OCI-LY7 (cell line): ENCODE data around the gene PILRB.
"Not testable (repeated sequence)": the region's sequence is repeated elsewhere in the genome, so short reads cannot be mapped to it uniquely, and the experiment has no call there.

Source experiments
- EZH2phosphoT487 ChIP-seq: fragments of 200-600 bp; sonication (generic); IDR thresholded peaks from 2 replicates; pipeline ENCODE4 v1.6.1; 2018; ENCODE audit warnings: low read depth, borderline replicate concordance, mild to moderate bottlenecking, mixed run types, antibody characterized with exemption, low read length, moderate library complexity, mixed read lengths
- TF ChIP-seq, protein P1 (sequence below): fragments of 200-600 bp; sonication (generic); conservative IDR thresholded peaks from 2 replicates; pipeline ENCODE4 v1.5.1; 2014; ENCODE audit warnings: mild to moderate bottlenecking, antibody characterized with exemption, low read length, moderate library complexity, mixed read lengths

DNA sequence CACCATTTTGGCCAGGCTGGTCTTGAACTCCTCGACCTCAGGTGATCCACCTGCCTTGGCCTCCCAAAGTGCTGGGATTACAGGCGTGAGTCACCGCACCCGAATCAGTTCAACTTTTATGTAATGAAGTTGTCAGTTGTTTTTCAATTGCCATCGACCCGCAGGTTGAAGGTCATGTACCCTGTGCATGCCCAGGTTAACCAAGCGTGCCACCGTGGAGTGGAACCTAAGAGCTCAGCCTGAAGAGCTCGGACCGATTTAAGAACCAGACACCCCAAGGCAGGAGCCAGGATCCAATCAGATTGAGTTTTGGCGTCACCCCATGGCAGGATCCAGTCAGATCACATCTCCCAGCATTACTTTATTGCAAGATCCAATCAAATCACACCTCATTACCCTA is 31.0 kb upstream of the PILRB start:
- TF ChIP-seq, protein P1, sequence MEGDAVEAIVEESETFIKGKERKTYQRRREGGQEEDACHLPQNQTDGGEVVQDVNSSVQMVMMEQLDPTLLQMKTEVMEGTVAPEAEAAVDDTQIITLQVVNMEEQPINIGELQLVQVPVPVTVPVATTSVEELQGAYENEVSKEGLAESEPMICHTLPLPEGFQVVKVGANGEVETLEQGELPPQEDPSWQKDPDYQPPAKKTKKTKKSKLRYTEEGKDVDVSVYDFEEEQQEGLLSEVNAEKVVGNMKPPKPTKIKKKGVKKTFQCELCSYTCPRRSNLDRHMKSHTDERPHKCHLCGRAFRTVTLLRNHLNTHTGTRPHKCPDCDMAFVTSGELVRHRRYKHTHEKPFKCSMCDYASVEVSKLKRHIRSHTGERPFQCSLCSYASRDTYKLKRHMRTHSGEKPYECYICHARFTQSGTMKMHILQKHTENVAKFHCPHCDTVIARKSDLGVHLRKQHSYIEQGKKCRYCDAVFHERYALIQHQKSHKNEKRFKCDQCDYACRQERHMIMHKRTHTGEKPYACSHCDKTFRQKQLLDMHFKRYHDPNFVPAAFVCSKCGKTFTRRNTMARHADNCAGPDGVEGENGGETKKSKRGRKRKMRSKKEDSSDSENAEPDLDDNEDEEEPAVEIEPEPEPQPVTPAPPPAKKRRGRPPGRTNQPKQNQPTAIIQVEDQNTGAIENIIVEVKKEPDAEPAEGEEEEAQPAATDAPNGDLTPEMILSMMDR, result not testable (repeated sequence)
- TF ChIP-seq EZH2phosphoT487, result not testable (repeated sequence)
